IMR-90 (cell line): ENCODE results near the gene MICAL3.

Source experiments
- CHD1 ChIP-seq: IDR thresholded peaks from 2 replicates; pipeline ENCODE4 v1.6.1; 2012; ENCODE audit warnings: low read depth, low read length, improper control_type of control experiment
- CTCF ChIP-seq: conservative IDR thresholded peaks from 2 replicates; pipeline ENCODE4 v1.5.1; 2012; ENCODE audit warnings: mild to moderate bottlenecking, low read depth, low read length, improper control_type of control experiment
- FOS ChIP-seq: fragments of 150-350 bp; IDR thresholded peaks from 2 replicates; pipeline ENCODE4 v1.6.1; 2016; ENCODE audit warnings: low read depth, low read length
- POLR2A ChIP-seq: IDR thresholded peaks from 2 replicates; pipeline ENCODE4 v1.6.1; 2012; ENCODE audit warnings: mild to moderate bottlenecking, low read depth, low read length
- RAD21 ChIP-seq: IDR thresholded peaks from 2 replicates; pipeline ENCODE4 v1.6.1; 2012; ENCODE audit warnings: low read length, improper control_type of control experiment
- SMC3 ChIP-seq: fragments of 150-350 bp; IDR thresholded peaks from 2 replicates; pipeline ENCODE4 v1.6.1; 2016; ENCODE audit warnings: low read depth, mild to moderate bottlenecking, antibody characterized with exemption, low read length, moderate library complexity
- USF2 ChIP-seq: fragments of 150-350 bp; IDR thresholded peaks from 2 replicates; pipeline ENCODE4 v1.6.1; 2017; ENCODE audit warnings: mild to moderate bottlenecking, antibody characterized with exemption, low read length, low read depth

- TF ChIP-seq CTCF, result no peak
- TF ChIP-seq SMC3, result no peak
- no peak for TF ChIP-seq POLR2A
- TF ChIP-seq FOS, result no peak
- no peak for TF ChIP-seq CHD1
- TF ChIP-seq RAD21, result no peak
- TF ChIP-seq USF2, result no peak
These were observed 150.6 kb downstream of the MICAL3 start for GRCh38 chr22:17873804-17874203.
